IMR-90 (cell line): ENCODE data around the gene ASB14. TPM values are rescaled to one million over a fixed set of nuclear protein-coding genes. Genes with fewer than 3 reads are reported as not detected.

ENCODE experiments used
- ATAC-seq: fragments of 200-7000 bp; cut with Tn5 transposase; 2 replicates; pipeline ENCODE4 v1.9.1; 2020; ENCODE audit warnings: low read depth, mild to moderate bottlenecking, moderate library complexity
- BruUV-seq: library from RNA; stranded (reverse); fragments of 400-500 nt; replicated peaks from 2 replicates; lab custom pipeline; 2021; lab: Mats Ljungman, UMichigan
- CTCF ChIA-PET: fragments of 300-600 bp; formaldehyde crosslinking; extraction: SDS; loops from one replicate; lab custom pipeline; 2021; ENCODE audit warnings: antibody characterized with exemption; lab: Yijun Ruan, JAX
- POLR2A ChIA-PET: fragments of 300-600 bp; sonication (Branson Sonifier 250); formaldehyde crosslinking; loops from one replicate; lab custom pipeline; 2022; ENCODE audit warnings: antibody characterized with exemption; ENCODE audit not compliant: unreplicated experiment; lab: Charles Lee
- DNase-seq: peaks from one replicate; pipeline ENCODE4 v3.0.0; 2013
- H2AFZ ChIP-seq: replicated peaks from 2 replicates; pipeline ENCODE3; 2013; ENCODE audit warnings: low read length, mild to moderate bottlenecking; ENCODE audit not compliant: poor library complexity
- H2AK5ac ChIP-seq: 2 replicates; pipeline ENCODE4 v1.6.1; 2013; ENCODE audit warnings: low read depth, low read length, inconsistent platforms
- H2AK9ac ChIP-seq: replicated peaks from 2 replicates; pipeline ENCODE3; 2013; ENCODE audit warnings: mild to moderate bottlenecking, low read depth, low read length, moderate library complexity; ENCODE audit not compliant: poor library complexity
- H2BK120ac ChIP-seq: 2 replicates; pipeline ENCODE4 v1.6.1; 2013; ENCODE audit warnings: low read depth, low read length, inconsistent platforms
- H2BK15ac ChIP-seq: 3 replicates; pipeline ENCODE4 v1.6.1; 2013; ENCODE audit warnings: low read depth, low read length, inconsistent platforms
- H2BK20ac ChIP-seq: 2 replicates; pipeline ENCODE4 v1.6.1; 2013; ENCODE audit warnings: low read depth, mild to moderate bottlenecking, inconsistent platforms, low read length, moderate library complexity
- H2BK5ac ChIP-seq: 2 replicates; pipeline ENCODE4 v1.6.1; 2013; ENCODE audit warnings: mild to moderate bottlenecking, low read depth, low read length, inconsistent platforms; ENCODE audit not compliant: poor library complexity, severe bottlenecking
- H3K14ac ChIP-seq: replicated peaks from 2 replicates; pipeline ENCODE4 v1.6.1; 2013; ENCODE audit warnings: low read depth, low read length, inconsistent platforms
- H3K18ac ChIP-seq: 2 replicates; pipeline ENCODE4 v1.6.1; 2013; ENCODE audit warnings: low read depth, low read length, control low read depth
- H3K23ac ChIP-seq: 2 replicates; pipeline ENCODE4 v1.6.1; 2013; ENCODE audit warnings: low read depth, low read length, inconsistent platforms
- H3K27ac ChIP-seq: 2 replicates; pipeline ENCODE4 v1.5.1; 2013; ENCODE audit warnings: mild to moderate bottlenecking, control low read depth, low read length; ENCODE audit not compliant: insufficient read depth
- H3K27me3 ChIP-seq: 2 replicates; pipeline ENCODE4 v1.6.1; 2013; ENCODE audit warnings: low read length; ENCODE audit not compliant: control insufficient read depth, insufficient read depth
- H3K36me3 ChIP-seq: 2 replicates; pipeline ENCODE4 v1.6.1; 2013; ENCODE audit warnings: low read length, mixed read lengths; ENCODE audit not compliant: control insufficient read depth, insufficient read depth
- H3K4ac ChIP-seq: 2 replicates; pipeline ENCODE4 v1.6.1; 2013; ENCODE audit warnings: low read depth, low read length, inconsistent platforms
- H3K4me1 ChIP-seq: 2 replicates; pipeline ENCODE4 v1.6.1; 2013; ENCODE audit warnings: low read length, mixed read lengths; ENCODE audit not compliant: control insufficient read depth, insufficient read depth
- H3K4me2 ChIP-seq: 2 replicates; pipeline ENCODE4 v1.6.1; 2013; ENCODE audit warnings: low read depth, mild to moderate bottlenecking, control low read depth, low read length, moderate library complexity
- H3K4me3 ChIP-seq: 2 replicates; pipeline ENCODE4 v1.5.1; 2013; ENCODE audit warnings: low read depth, mild to moderate bottlenecking, control low read depth, low read length, moderate library complexity; ENCODE audit not compliant: insufficient read depth
- H3K56ac ChIP-seq: 2 replicates; pipeline ENCODE4 v1.6.1; 2013; ENCODE audit warnings: low read length, inconsistent platforms; ENCODE audit not compliant: insufficient read depth; ENCODE audit errors: extremely low read depth
- H3K79me1 ChIP-seq, 2 experiments: 2 replicates each; pipeline ENCODE4 v1.6.1; 2013; ENCODE audit warnings: low read length in 2 of 2, inconsistent platforms in 1 of 2, low read depth in 1 of 2
- H3K9ac ChIP-seq: 2 replicates; pipeline ENCODE4 v1.6.1; 2013; ENCODE audit warnings: low read depth, low read length, control low read depth
- H3K9me1 ChIP-seq: 2 replicates; pipeline ENCODE4 v1.6.1; 2013; ENCODE audit warnings: low read length, inconsistent platforms; ENCODE audit not compliant: insufficient read depth
- H3K9me3 ChIP-seq: 2 replicates; pipeline ENCODE4 v1.6.1; 2013; ENCODE audit warnings: low read length; ENCODE audit not compliant: control insufficient read depth, insufficient read depth
- H4K20me1 ChIP-seq: 2 replicates; pipeline ENCODE4 v1.6.1; 2013; ENCODE audit warnings: low read length, inconsistent platforms; ENCODE audit not compliant: insufficient read depth
- H4K5ac ChIP-seq: 2 replicates; pipeline ENCODE4 v1.6.1; 2013; ENCODE audit warnings: mild to moderate bottlenecking, low read depth, low read length, control low read depth
- H4K8ac ChIP-seq, 2 experiments: 2 replicates each; pipeline ENCODE4 v1.6.1; 2013; ENCODE audit warnings: low read depth in 2 of 2, low read length in 2 of 2, control low read depth in 1 of 2, inconsistent platforms in 1 of 2
- H4K91ac ChIP-seq: 2 replicates; pipeline ENCODE4 v1.6.1; 2013; ENCODE audit warnings: low read depth, low read length, inconsistent platforms; ENCODE audit not compliant: insufficient read depth
- BHLHE40 ChIP-seq: fragments of 150-350 bp; IDR thresholded peaks from 2 replicates; pipeline ENCODE4 v1.6.1; 2016; ENCODE audit warnings: mild to moderate bottlenecking, low read depth, low read length
- CEBPB ChIP-seq: IDR thresholded peaks from 2 replicates; pipeline ENCODE4 v1.6.1; 2012; ENCODE audit warnings: low read depth, low read length, improper control_type of control experiment
- CHD1 ChIP-seq: IDR thresholded peaks from 2 replicates; pipeline ENCODE4 v1.6.1; 2012; ENCODE audit warnings: low read depth, low read length, improper control_type of control experiment
- CTCF ChIP-seq: conservative IDR thresholded peaks from 2 replicates; pipeline ENCODE4 v1.5.1; 2012; ENCODE audit warnings: mild to moderate bottlenecking, low read depth, low read length, improper control_type of control experiment
- ELK1 ChIP-seq: fragments of 150-350 bp; IDR thresholded peaks from 2 replicates; pipeline ENCODE4 v1.6.1; 2016; ENCODE audit warnings: low read depth, mild to moderate bottlenecking, low read length, moderate library complexity, borderline replicate concordance
- FOS ChIP-seq: fragments of 150-350 bp; IDR thresholded peaks from 2 replicates; pipeline ENCODE4 v1.6.1; 2016; ENCODE audit warnings: low read depth, low read length
- MAFK ChIP-seq: IDR thresholded peaks from 2 replicates; pipeline ENCODE4 v1.6.1; 2012; ENCODE audit warnings: low read depth, low read length, improper control_type of control experiment
- MAZ ChIP-seq: IDR thresholded peaks from 2 replicates; pipeline ENCODE4 v1.6.1; 2012; ENCODE audit warnings: low read depth, mild to moderate bottlenecking, low read length, improper control_type of control experiment, moderate library complexity, borderline replicate concordance
- MXI1 ChIP-seq: IDR thresholded peaks from 2 replicates; pipeline ENCODE4 v1.6.1; 2012; ENCODE audit warnings: low read depth, mild to moderate bottlenecking, low read length, moderate library complexity, borderline replicate concordance
- NFE2L2 ChIP-seq: fragments of 150-350 bp; IDR thresholded peaks from 2 replicates; pipeline ENCODE4 v1.6.1; 2016; ENCODE audit warnings: low read depth, mild to moderate bottlenecking, low read length
- POLR2A ChIP-seq: IDR thresholded peaks from 2 replicates; pipeline ENCODE4 v1.6.1; 2012; ENCODE audit warnings: mild to moderate bottlenecking, low read depth, low read length
- RAD21 ChIP-seq: IDR thresholded peaks from 2 replicates; pipeline ENCODE4 v1.6.1; 2012; ENCODE audit warnings: low read length, improper control_type of control experiment
- RCOR1 ChIP-seq: IDR thresholded peaks from 2 replicates; pipeline ENCODE4 v1.6.1; 2012; ENCODE audit warnings: mild to moderate bottlenecking, low read length, improper control_type of control experiment; ENCODE audit not compliant: insufficient replicate concordance
- RFX5 ChIP-seq: IDR thresholded peaks from 2 replicates; pipeline ENCODE4 v1.8.0; 2012; ENCODE audit warnings: low read depth, mild to moderate bottlenecking, low read length, moderate library complexity
- SMC3 ChIP-seq: fragments of 150-350 bp; IDR thresholded peaks from 2 replicates; pipeline ENCODE4 v1.6.1; 2016; ENCODE audit warnings: low read depth, mild to moderate bottlenecking, antibody characterized with exemption, low read length, moderate library complexity
- USF2 ChIP-seq: fragments of 150-350 bp; IDR thresholded peaks from 2 replicates; pipeline ENCODE4 v1.6.1; 2017; ENCODE audit warnings: mild to moderate bottlenecking, antibody characterized with exemption, low read length, low read depth
- whole genome bisulfite sequencing, 2 experiments: methylation state at CpG; one replicate each; pipeline versions ENCODE4 v1.1.5 to v1.1.7; 2013; ENCODE audit warnings: missing lambda C conversion rate in 2 of 2; ENCODE audit not compliant: insufficient read length in 1 of 2; ENCODE audit errors: extremely low coverage in 2 of 2; 5-methylcytosine and 5-hydroxymethylcytosine counted together
- dilution Hi-C: fragments of 300-500 bp; cut with HindIII; formaldehyde crosslinking; loops from one replicate; pipeline ENCODE4 v1.14.3; 2018; ENCODE audit warnings: low sequenced_read_pairs; ENCODE audit not compliant: unreplicated experiment
- in situ Hi-C: fragments of 300-500 bp; cut with MboI; formaldehyde crosslinking; loops from 3 replicates; pipeline ENCODE4 v1.14.3; 2019; ENCODE audit warnings: low sequenced_read_pairs, inconsistent platforms, mixed read lengths
- intact Hi-C: fragments of 100-400 bp; cut with micrococcal nuclease; formaldehyde crosslinking; loops from 2 replicates; pipeline ENCODE4 v1.10.0; 2022
- polyA plus RNA-seq, 3 experiments: library from polyadenylated mRNA; depleted of rRNA; stranded (reverse); fragments of >200 nt; gene quantifications; 2 replicates each; pipeline ENCODE4 v1.2.3, GENCODE V29; 2012; ENCODE audit warnings: low replicate concordance in 1 of 3
- total RNA-seq: library from RNA; depleted of rRNA; stranded (reverse); fragments of >200 nt; gene quantifications from 2 replicates; pipeline ENCODE4 v1.2.3, GENCODE V29; 2012

Gene ASB14
- total and polyA plus RNA-seq, 2 of the 4 experiments (the other 2 are of a cell fraction): not detected

GRCh38 chr3:57256844-57257243 is 35.6 kb downstream of the ASB14 start:
- Histone ChIP-seq H3K9me3 (no peaks in the 10 kb centered on the region), H3K4me1 (no peaks in the 10 kb centered on the region), H3K56ac (no peak overlapping the region), H4K91ac (no peak overlapping the region), H2BK120ac (no peak overlapping the region), H3K4me3 (no peak overlapping the region), H2AK9ac (no peak overlapping the region), H3K79me1 (no peaks in the 10 kb centered on the region), H3K4ac (no peak overlapping the region), H4K8ac (no peak overlapping the region), H3K18ac (no peak overlapping the region), H3K9me1 (no peaks in the 10 kb centered on the region), H3K4me2 (no peak overlapping the region), H3K36me3 (peaks cover 24% of the 10 kb centered on the region), H4K5ac (no peak overlapping the region), H3K27me3 (no peaks in the 10 kb centered on the region), H2BK20ac (no peak overlapping the region), H2BK15ac (no peak overlapping the region), H4K20me1 (no peaks in the 10 kb centered on the region), H3K14ac (no peak overlapping the region), H3K27ac (no peak overlapping the region), H2AFZ (no peak overlapping the region), H2AK5ac (no peak overlapping the region), H2BK5ac (no peak overlapping the region), H3K9ac (no peak overlapping the region), H3K23ac (no peak overlapping the region)
- ATAC-seq (no peak), DNase-seq (no peak)
- CTCF ChIA-PET: no interaction called here
- no TSS peak for BruUV-seq
- POLR2A ChIA-PET: no interaction called here
- in situ Hi-C loops (no loop called here), intact Hi-C loops (no loop called here), dilution Hi-C loops (no loop called here)
- WGBS, 2 experiments: no CpG with 5 or more reads among the region's 3 CpGs
- no peak for TF ChIP-seq USF2
- TF ChIP-seq POLR2A: no peak
- TF ChIP-seq MXI1: no peak
- TF ChIP-seq BHLHE40: no peak
- no peak for TF ChIP-seq NFE2L2
- TF ChIP-seq CHD1: no peak
- TF ChIP-seq MAFK: no peak
- no peak for TF ChIP-seq ELK1
- TF ChIP-seq SMC3: no peak
- no peak for TF ChIP-seq RFX5
- no peak for TF ChIP-seq MAZ
- no peak for TF ChIP-seq RCOR1
- TF ChIP-seq CTCF: no peak
- no peak for TF ChIP-seq FOS
- no peak for TF ChIP-seq CEBPB
- no peak for TF ChIP-seq RAD21
